Liver (tissue), 9 donors: Measurements from ENCODE around the gene TRIL. TPM values are rescaled to one million over a fixed set of nuclear protein-coding genes. Genes with fewer than 3 reads are reported as not detected.

Source experiments
- DNase-seq: peaks from one replicate; pipeline ENCODE4 v3.0.0-alpha.2; 2017; ENCODE audit warnings: low spot score
- H3K27ac ChIP-seq, 2 donors: one replicate each; pipeline ENCODE4 v1.7.0; 2013; ENCODE audit warnings: inconsistent platforms in 2 of 2, low read length in 2 of 2, control low read depth in 1 of 2, low read depth in 1 of 2, mild to moderate bottlenecking in 1 of 2
- H3K27me3 ChIP-seq, 4 donors: one replicate each; pipeline versions ENCODE4 v1.6.1 to v1.7.0; 2013; ENCODE audit warnings: low read length in 3 of 4, inconsistent platforms in 1 of 4, mild to moderate bottlenecking in 1 of 4, moderate library complexity in 1 of 4; ENCODE audit not compliant: control insufficient read depth in 4 of 4, insufficient read depth in 4 of 4
- H3K36me3 ChIP-seq, 4 donors: one replicate each; pipeline versions ENCODE4 v1.6.1 to v1.7.0; 2013; ENCODE audit warnings: low read length in 3 of 4, mild to moderate bottlenecking in 3 of 4, low read depth in 1 of 4, moderate library complexity in 1 of 4; ENCODE audit not compliant: control insufficient read depth in 4 of 4, insufficient read depth in 3 of 4
- H3K4me1 ChIP-seq, 4 donors: one replicate each; pipeline versions ENCODE4 v1.6.1 to v1.7.0; 2013; ENCODE audit warnings: low read length in 3 of 4, mild to moderate bottlenecking in 3 of 4, moderate library complexity in 1 of 4; ENCODE audit not compliant: control insufficient read depth in 4 of 4, insufficient read depth in 4 of 4
- H3K4me3 ChIP-seq, 3 donors: one replicate each; pipeline versions ENCODE4 v1.6.1 to v1.7.0; 2013; ENCODE audit warnings: low read length in 3 of 3, control low read depth in 1 of 3, low read depth in 1 of 3, mild to moderate bottlenecking in 1 of 3
- H3K9ac ChIP-seq, 2 donors: one replicate each; pipeline ENCODE4 v1.7.0; 2013; ENCODE audit warnings: low read length in 2 of 2, mild to moderate bottlenecking in 2 of 2, moderate library complexity in 2 of 2, control low read depth in 1 of 2, low read depth in 1 of 2
- H3K9me3 ChIP-seq, 4 donors: one replicate each; pipeline versions ENCODE4 v1.6.1 to v1.7.0; 2013; ENCODE audit warnings: low read length in 3 of 4; ENCODE audit not compliant: control insufficient read depth in 4 of 4
- EGR1 ChIP-seq, 2 donors: IDR thresholded peaks; 2 replicates each; pipeline ENCODE4 v1.6.1; 2016 to 2018; ENCODE audit warnings: antibody characterized with exemption in 2 of 2, low read depth in 2 of 2
- FOXA1 ChIP-seq: IDR thresholded peaks from 2 replicates; pipeline ENCODE4 v1.6.1; 2016; ENCODE audit warnings: antibody characterized with exemption
- HNF4A ChIP-seq, 2 donors: conservative IDR thresholded peaks; 2 replicates each; pipeline ENCODE4 v1.6.1; 2016; ENCODE audit warnings: antibody characterized with exemption in 2 of 2, mild to moderate bottlenecking in 2 of 2
- HNF4G ChIP-seq: IDR thresholded peaks from 2 replicates; pipeline ENCODE4 v1.6.1; 2016; ENCODE audit warnings: antibody characterized with exemption
- JUND ChIP-seq, 2 donors: IDR thresholded peaks; 2 replicates each; pipeline ENCODE4 v1.6.1; 2016; ENCODE audit warnings: antibody characterized with exemption in 2 of 2
- NR2F2 ChIP-seq: IDR thresholded peaks from 2 replicates; pipeline ENCODE4 v1.6.1; 2016; ENCODE audit warnings: antibody characterized with exemption
- RXRA ChIP-seq, 2 donors: IDR thresholded peaks; 2 replicates each; pipeline ENCODE4 v1.6.1; 2017 to 2018; ENCODE audit warnings: antibody characterized with exemption in 2 of 2, mild to moderate bottlenecking in 1 of 2
- SP1 ChIP-seq: IDR thresholded peaks from 2 replicates; pipeline ENCODE4 v1.6.1; 2018; ENCODE audit warnings: antibody characterized with exemption, mild to moderate bottlenecking
- TAF1 ChIP-seq: conservative IDR thresholded peaks from 2 replicates; pipeline ENCODE4 v1.6.1; 2016; ENCODE audit warnings: antibody characterized with exemption, mild to moderate bottlenecking
- YY1 ChIP-seq: IDR thresholded peaks from 2 replicates; pipeline ENCODE4 v1.6.1; 2016; ENCODE audit warnings: antibody characterized with exemption, mild to moderate bottlenecking
- WGBS: extraction: QIAGEN DNeasy Blood & Tissue Kit; methylation state at CpG from one replicate; pipeline ENCODE4 v1.1.7; 2013; 5-methylcytosine and 5-hydroxymethylcytosine counted together
- polyA plus RNA-seq, 2 donors: library from polyadenylated mRNA; stranded (reverse) in 1 of 2; unstranded in 1 of 2; fragments of 200-250 nt in 1 of 2; fragments of >200 nt in 1 of 2; fragmentation: Nextera tagmentation in 1 of 2; extraction: Ambion mirVana in 1 of 2; gene quantifications; one replicate each; pipeline versions ENCODE4 v1.2.1 to v1.2.3, GENCODE V29; 2013 to 2015
- total RNA-seq, 2 donors: library from RNA; depleted of rRNA; stranded (reverse); fragments of >200 nt; gene quantifications; one replicate each; pipeline ENCODE4 v1.2.3, GENCODE V29; 2014
- TF ChIP-seq, protein P1 (sequence below): IDR thresholded peaks from 2 replicates; pipeline ENCODE4 v1.6.1; 2016; ENCODE audit warnings: antibody characterized with exemption
- TF ChIP-seq, protein P2 (sequence below): IDR thresholded peaks from 2 replicates; pipeline ENCODE4 v1.6.1; 2016; ENCODE audit warnings: antibody characterized with exemption
- donor health status: healthy.
- donor health status: healthy.
- donor health status: healthy.
- donor health status: healthy.
- donor health status: healthy.

Gene TRIL
- total and polyA plus RNA-seq, 4 donors: 0.06 to 0.67 (median 0.35) TPM

DNA sequence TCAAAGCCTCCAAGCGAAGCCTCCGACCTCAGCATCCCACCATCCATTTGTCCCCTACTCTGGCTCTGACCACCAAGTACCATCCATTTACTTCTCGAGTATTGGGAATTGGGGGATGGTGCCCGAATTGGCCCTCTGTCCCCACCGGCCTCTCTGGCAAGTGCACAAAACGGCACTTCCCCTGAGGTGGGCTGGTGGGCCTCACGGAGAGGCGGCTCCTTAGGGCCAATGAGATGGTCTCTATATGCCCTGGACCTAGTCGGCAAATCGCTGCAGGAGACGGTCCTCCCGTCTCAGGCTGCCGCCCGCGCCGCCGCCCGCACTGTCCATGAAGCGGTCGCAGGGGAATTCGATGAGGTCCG is 2.8 kb downstream of the TRIL start:
- peak overlapping the region in 1 of 2 donors; percentile 25 for H3K27ac ChIP-seq
- peaks cover 0 to 14% (median 0%) of the 10 kb centered on the region in 4 donors for H3K9me3 ChIP-seq
- DNase-seq: no peak
- no peaks in the 10 kb centered on the region for H3K36me3 ChIP-seq
- no peak overlapping the region for H3K9ac ChIP-seq
- peaks cover 12 to 30% (median 22%) of the 10 kb centered on the region in 4 donors for H3K4me1 ChIP-seq
- TF ChIP-seq RXRA (IDR thresholded peaks at IDR 0.05): no peak
- no peak for TF ChIP-seq HNF4G
- TF ChIP-seq FOXA1: no peak
- no peak for TF ChIP-seq HNF4A (conservative IDR thresholded peaks at IDR 0.05)
- TF ChIP-seq, protein P1, sequence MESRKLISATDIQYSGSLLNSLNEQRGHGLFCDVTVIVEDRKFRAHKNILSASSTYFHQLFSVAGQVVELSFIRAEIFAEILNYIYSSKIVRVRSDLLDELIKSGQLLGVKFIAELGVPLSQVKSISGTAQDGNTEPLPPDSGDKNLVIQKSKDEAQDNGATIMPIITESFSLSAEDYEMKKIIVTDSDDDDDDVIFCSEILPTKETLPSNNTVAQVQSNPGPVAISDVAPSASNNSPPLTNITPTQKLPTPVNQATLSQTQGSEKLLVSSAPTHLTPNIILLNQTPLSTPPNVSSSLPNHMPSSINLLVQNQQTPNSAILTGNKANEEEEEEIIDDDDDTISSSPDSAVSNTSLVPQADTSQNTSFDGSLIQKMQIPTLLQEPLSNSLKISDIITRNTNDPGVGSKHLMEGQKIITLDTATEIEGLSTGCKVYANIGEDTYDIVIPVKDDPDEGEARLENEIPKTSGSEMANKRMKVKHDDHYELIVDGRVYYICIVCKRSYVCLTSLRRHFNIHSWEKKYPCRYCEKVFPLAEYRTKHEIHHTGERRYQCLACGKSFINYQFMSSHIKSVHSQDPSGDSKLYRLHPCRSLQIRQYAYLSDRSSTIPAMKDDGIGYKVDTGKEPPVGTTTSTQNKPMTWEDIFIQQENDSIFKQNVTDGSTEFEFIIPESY: no peak
- no peak for TF ChIP-seq YY1
- no peak overlapping the region for H3K4me3 ChIP-seq
- H3K27me3 ChIP-seq: peaks cover 0 to 3% (median 0%) of the 10 kb centered on the region in 4 donors
- 63% methylated on average over 22 of the region's 22 CpGs for whole genome bisulfite sequencing

DNA sequence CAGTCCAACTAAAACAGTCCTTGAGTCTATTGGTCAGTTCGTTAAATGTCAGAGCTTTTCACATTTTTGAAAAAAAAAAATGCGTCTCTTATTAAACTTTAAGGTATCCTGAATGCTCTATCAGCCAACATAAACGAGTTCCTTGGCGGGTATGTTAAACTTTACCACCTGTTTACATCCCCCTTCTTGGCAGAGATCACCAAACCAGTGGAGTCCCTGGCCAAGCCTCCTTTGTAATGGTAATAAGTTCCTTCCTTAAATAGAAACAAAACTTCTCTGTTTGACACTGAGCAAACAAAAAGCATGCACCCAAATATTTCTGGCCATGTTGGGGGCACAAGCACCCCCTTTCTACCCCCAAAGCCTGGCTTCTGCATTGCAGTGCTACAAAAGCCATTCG is 3.2 kb downstream of the TRIL start:
- Histone ChIP-seq H3K27me3 (peaks cover 0 to 3% (median 0%) of the 10 kb centered on the region in 4 donors), H3K4me1 (peaks cover 12 to 30% (median 22%) of the 10 kb centered on the region in 4 donors), H3K36me3 (no peaks in the 10 kb centered on the region), H3K27ac (no peak overlapping the region), H3K4me3 (no peak overlapping the region), H3K9ac (no peak overlapping the region), H3K9me3 (peaks cover 0 to 14% (median 0%) of the 10 kb centered on the region in 4 donors)
- no peak for DNase-seq
- TF ChIP-seq TAF1 (no peak), RXRA (IDR thresholded peaks at IDR 0.05) (no peak), HNF4G (no peak), NR2F2 (no peak), EGR1 (IDR thresholded peaks at IDR 0.05; ENCODE audit: low read depth in 2 of 2) (no peak), JUND (IDR thresholded peaks at IDR 0.05) (no peak)
- TF ChIP-seq, protein P2, sequence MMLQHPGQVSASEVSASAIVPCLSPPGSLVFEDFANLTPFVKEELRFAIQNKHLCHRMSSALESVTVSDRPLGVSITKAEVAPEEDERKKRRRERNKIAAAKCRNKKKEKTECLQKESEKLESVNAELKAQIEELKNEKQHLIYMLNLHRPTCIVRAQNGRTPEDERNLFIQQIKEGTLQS: no peak
- WGBS: 84% methylated on average over 5 of the region's 5 CpGs

DNA sequence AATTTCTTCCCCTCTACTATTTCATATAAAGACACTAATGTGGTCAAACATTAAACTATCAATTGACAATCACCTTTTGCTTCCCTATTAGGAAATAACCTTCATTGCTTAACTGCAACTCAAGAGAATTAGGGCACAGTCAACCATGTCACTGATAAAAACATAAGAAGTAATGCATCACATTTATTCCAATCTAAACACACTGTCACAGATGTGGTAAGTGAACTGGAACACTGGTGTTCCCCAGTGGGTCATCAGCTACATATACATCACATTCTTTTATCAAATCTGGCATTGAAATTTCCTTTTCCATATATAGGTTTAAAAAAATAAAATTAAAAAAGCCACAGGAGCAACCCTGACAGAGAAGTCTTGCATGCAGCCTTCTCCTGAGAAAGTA is 3.7 kb downstream of the TRIL start:
- no peak overlapping the region for H3K9ac ChIP-seq
- H3K4me3 ChIP-seq: no peak overlapping the region
- H3K4me1 ChIP-seq: peaks cover 12 to 30% (median 22%) of the 10 kb centered on the region in 4 donors
- DNase-seq: no peak
- peaks cover 0 to 14% (median 0%) of the 10 kb centered on the region in 4 donors for H3K9me3 ChIP-seq
- peak in 1 of 2 donors; percentile 8 for TF ChIP-seq RXRA (IDR thresholded peaks at IDR 0.05)
- TF ChIP-seq YY1: no peak
- H3K27ac ChIP-seq: no peak overlapping the region
- no peaks in the 10 kb centered on the region for H3K36me3 ChIP-seq
- peaks cover 0 to 3% (median 0%) of the 10 kb centered on the region in 4 donors for H3K27me3 ChIP-seq

DNA sequence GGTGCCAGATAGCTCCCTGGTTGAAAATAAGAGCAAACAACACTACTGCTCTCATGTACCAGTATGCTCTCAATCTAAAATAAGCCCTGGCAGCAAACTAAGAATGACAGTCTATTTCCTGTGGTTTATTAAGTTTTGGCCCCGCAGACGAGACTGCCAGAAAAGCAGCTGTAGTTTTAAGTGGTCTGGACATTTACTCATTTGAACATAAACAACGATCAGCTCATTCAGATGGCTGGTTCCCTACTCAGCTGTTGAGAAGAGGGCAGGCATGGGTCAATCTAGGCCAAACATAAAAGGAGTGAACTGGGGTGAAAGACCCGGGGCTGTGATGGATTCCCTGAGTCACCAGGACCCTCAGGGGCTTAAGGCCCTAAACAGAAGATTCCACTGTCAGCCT is 4.5 kb downstream of the TRIL start:
- Histone ChIP-seq H3K27ac (no peak overlapping the region), H3K9ac (no peak overlapping the region), H3K27me3 (peaks cover 0 to 3% (median 0%) of the 10 kb centered on the region in 4 donors), H3K36me3 (no peaks in the 10 kb centered on the region), H3K4me3 (no peak overlapping the region), H3K9me3 (peaks cover 0 to 13% (median 0%) of the 10 kb centered on the region in 4 donors), H3K4me1 (peaks cover 12 to 30% (median 22%) of the 10 kb centered on the region in 4 donors)
- 57% methylated on average over 4 of the region's 4 CpGs for WGBS
- peak in 1 of 2 donors; percentile 11 for TF ChIP-seq JUND (IDR thresholded peaks at IDR 0.05)
- no peak for TF ChIP-seq FOXA1
- peak; percentile 39 for TF ChIP-seq NR2F2
- TF ChIP-seq, protein P2: no peak
- TF ChIP-seq RXRA (IDR thresholded peaks at IDR 0.05): peak; percentile 39 to 47
- no peak for TF ChIP-seq YY1
- TF ChIP-seq SP1: peak; percentile 16
- no peak for DNase-seq
